K562 (cell line): ENCODE data around the gene ZNF467. TPM values are rescaled to one million over a fixed set of nuclear protein-coding genes. Genes with fewer than 3 reads are reported as not detected.

Source experiments
- ATAC-seq: fragments of 200-7000 bp; cut with Tn5 transposase; 3 replicates; pipeline ENCODE4 v1.9.1; 2020; ENCODE audit warnings: moderate library complexity
- BruUV-seq: library from RNA; stranded (reverse); fragments of 400-500 nt; replicated peaks from 2 replicates; lab custom pipeline; 2021; lab: Mats Ljungman, UMichigan
- CTCF ChIA-PET: fragments of 300-600 bp; formaldehyde crosslinking; extraction: SDS; loops from one replicate; lab custom pipeline; 2021; ENCODE audit warnings: low intra/inter-chr PET ratio; lab: Yijun Ruan, JAX
- POLR2A ChIA-PET: fragments of 300-600, 350-650 bp; sonication (Branson Sonifier 250); formaldehyde crosslinking; extraction: SDS; loops from one replicate; lab custom pipeline; 2021; ENCODE audit warnings: antibody characterized with exemption, inconsistent platforms; lab: Yijun Ruan, JAX
- DNase-seq, 4 experiments: peaks; one replicate each; pipeline versions ENCODE4 v3.0.0 to v3.0.0-alpha.2; 2011 to 2018; ENCODE audit warnings: low spot score in 3 of 4, mixed read lengths in 3 of 4; ENCODE audit errors: extremely low read depth in 1 of 4
- FAIRE-seq: peaks from 2 replicates; lab custom pipeline; 2011; peaks lifted over from hg19 to GRCh38; lab: Jason Lieb, UNC
- H2AFZ ChIP-seq: 2 replicates; pipeline ENCODE4 v1.6.0; 2011; ENCODE audit warnings: low read depth, low read length, control low read depth, inconsistent platforms
- H3K27ac ChIP-seq: fragments of 200-600 bp; 3 replicates; pipeline ENCODE4 v1.8.0; 2011; ENCODE audit warnings: low read depth, mild to moderate bottlenecking, control low read depth, inconsistent platforms, low read length, moderate library complexity, mixed read lengths; ENCODE audit errors: extremely low read depth
- H3K27me3 ChIP-seq, 2 experiments: fragments of 300-600 bp in 1 of 2; 2 replicates in 1 of 2; 3 replicates in 1 of 2; pipeline versions ENCODE4 v1.6.0 to v1.8.0; 2011; ENCODE audit warnings: inconsistent platforms in 2 of 2, low read length in 2 of 2, mild to moderate bottlenecking in 1 of 2, mixed read lengths in 1 of 2, moderate library complexity in 1 of 2; ENCODE audit not compliant: control insufficient read depth in 2 of 2, insufficient read depth in 2 of 2
- H3K36me3 ChIP-seq: fragments of 300-600 bp; 3 replicates; pipeline ENCODE4 v1.8.0; 2011; ENCODE audit warnings: mild to moderate bottlenecking, low read length, inconsistent platforms; ENCODE audit not compliant: control insufficient read depth, insufficient read depth
- H3K4me1 ChIP-seq, 2 experiments: fragments of 200-600 bp in 1 of 2; replicated peaks in 1 of 2; 2 replicates in 1 of 2; 3 replicates in 1 of 2; pipeline versions ENCODE4 v1.5.1 to v1.8.0; 2011; ENCODE audit warnings: inconsistent platforms in 2 of 2, low read length in 2 of 2, mild to moderate bottlenecking in 1 of 2, mixed read lengths in 1 of 2, moderate library complexity in 1 of 2; ENCODE audit not compliant: control insufficient read depth in 2 of 2, insufficient read depth in 2 of 2
- H3K4me2 ChIP-seq: 2 replicates; pipeline ENCODE4 v1.6.1; 2011; ENCODE audit warnings: low read length, control low read depth, inconsistent platforms, mixed read lengths; ENCODE audit not compliant: insufficient read depth
- H3K4me3 ChIP-seq: fragments of 200-600 bp; sonication (generic), shearing (Covaris generic); 2 replicates; pipeline ENCODE4 v1.5.1; 2016; ENCODE audit warnings: control low read depth, inconsistent platforms
- H3K79me2 ChIP-seq: fragments of 200-600 bp; 3 replicates; pipeline ENCODE4 v1.8.0; 2011; ENCODE audit warnings: low read length, inconsistent platforms; ENCODE audit not compliant: control insufficient read depth, insufficient read depth
- H3K9ac ChIP-seq, 2 experiments: 2 replicates each; pipeline versions ENCODE4 v1.6.0 to v1.6.1; 2011; ENCODE audit warnings: low read depth in 2 of 2, low read length in 2 of 2, control low read depth in 1 of 2, inconsistent platforms in 1 of 2, mild to moderate bottlenecking in 1 of 2, mixed read lengths in 1 of 2; ENCODE audit not compliant: insufficient read depth in 1 of 2
- H3K9me1 ChIP-seq: one replicate; pipeline ENCODE4 v1.6.0; 2011; ENCODE audit warnings: inconsistent platforms, mild to moderate bottlenecking, low read length, moderate library complexity; ENCODE audit not compliant: control insufficient read depth, insufficient read depth
- H3K9me3 ChIP-seq: replicated peaks from 2 replicates; pipeline ENCODE4 v1.5.1; 2011; ENCODE audit warnings: low read depth, low read length, inconsistent platforms; ENCODE audit not compliant: control insufficient read depth, insufficient read depth
- H4K20me1 ChIP-seq: replicated peaks from 2 replicates; pipeline ENCODE4 v1.6.1; 2011; ENCODE audit warnings: low read length, inconsistent platforms, mixed read lengths; ENCODE audit not compliant: control insufficient read depth, insufficient read depth
- CSDE1 ChIP-seq, 2 experiments: fragments of 450-650 bp; IDR thresholded peaks; 2 replicates each; pipeline ENCODE4 v1.6.1; 2016; ENCODE audit warnings: mild to moderate bottlenecking in 1 of 2
- NFIX ChIP-seq: fragments of 250-450 bp; sonication (Bioruptor Pico); IDR thresholded peaks from 2 replicates; pipeline ENCODE4 v1.4.0; 2020; ENCODE audit warnings: low read depth, mild to moderate bottlenecking, moderate library complexity
- POLR2G ChIP-seq: fragments of 200-400 bp; formaldehyde crosslinking; IDR thresholded peaks from 2 replicates; pipeline ENCODE4 v1.6.1; 2017; ENCODE audit warnings: low read depth, mild to moderate bottlenecking, antibody characterized with exemption, low read length, moderate library complexity
- SNRNP70 ChIP-seq: fragments of 200-400 bp; formaldehyde crosslinking; optimal IDR thresholded peaks from 2 replicates; pipeline ENCODE3; 2017; ENCODE audit warnings: low read depth, low read length
- ZNF764 ChIP-seq: fragments of 250-450 bp; sonication (Bioruptor Pico); IDR thresholded peaks from 2 replicates; pipeline ENCODE4 v1.4.0; 2020; ENCODE audit warnings: low read depth, mild to moderate bottlenecking, moderate library complexity
- WGBS: fragments of 100-300 bp; shearing (Covaris generic); methylation state at CpG from one replicate; pipeline ENCODE4 v1.1.6; 2016; ENCODE audit warnings: low coverage, mixed read lengths; ENCODE audit not compliant: insufficient coverage; ENCODE audit errors: missing lambda C conversion rate; 5-methylcytosine and 5-hydroxymethylcytosine counted together
- in situ Hi-C: fragments of 300-500 bp; cut with MboI; formaldehyde crosslinking; loops from 4 replicates; pipeline ENCODE4 v1.15.0; 2018; ENCODE audit warnings: inconsistent platforms, mixed read lengths
- intact Hi-C: fragments of 100-400 bp; cut with micrococcal nuclease; formaldehyde crosslinking; loops from 2 replicates; pipeline ENCODE4 v1.14.2; 2022
- polyA plus RNA-seq, 8 experiments: library from polyadenylated mRNA; depleted of rRNA in 4 of 8; stranded (reverse) in 5 of 8; unstranded in 3 of 8; fragments of >200 nt; fragmentation: Nextera tagmentation in 2 of 8; fragmentation: Illumina TruSeq in 1 of 8; extraction: Ambion mirVana in 2 of 8; extraction: Trizol in 1 of 8; gene quantifications; 2 replicates each; pipeline versions ENCODE4 v1.2.1 to v1.2.3, GENCODE V29; 2011 to 2014; ENCODE audit warnings: inconsistent platforms in 1 of 8, missing spikeins in 1 of 8
- total RNA-seq, 7 experiments: library from RNA; depleted of rRNA in 6 of 7; stranded (reverse); fragments of >200 nt in 6 of 7; fragmentation: Illumina TruSeq in 2 of 7; extraction: Trizol in 2 of 7; gene quantifications; 2 replicates each; pipeline versions ENCODE4 v1.2.1 to v1.2.3, GENCODE V29; 2011 to 2021; ENCODE audit warnings: low replicate concordance in 1 of 7
- TF ChIP-seq, protein P1 (sequence below): sonication (generic); formaldehyde crosslinking; IDR thresholded peaks from 2 replicates; pipeline ENCODE4 v1.8.1; 2023; ENCODE audit warnings: mild to moderate bottlenecking, missing genetic modification reagents, moderate library complexity

ZNF467 gene
- total and polyA plus RNA-seq, 9 of the 15 experiments (the other 6 are each of a cell fraction or from before 2014, with no cell fraction given): 0.32 to 14.2 (median 1.7) TPM

DNA sequence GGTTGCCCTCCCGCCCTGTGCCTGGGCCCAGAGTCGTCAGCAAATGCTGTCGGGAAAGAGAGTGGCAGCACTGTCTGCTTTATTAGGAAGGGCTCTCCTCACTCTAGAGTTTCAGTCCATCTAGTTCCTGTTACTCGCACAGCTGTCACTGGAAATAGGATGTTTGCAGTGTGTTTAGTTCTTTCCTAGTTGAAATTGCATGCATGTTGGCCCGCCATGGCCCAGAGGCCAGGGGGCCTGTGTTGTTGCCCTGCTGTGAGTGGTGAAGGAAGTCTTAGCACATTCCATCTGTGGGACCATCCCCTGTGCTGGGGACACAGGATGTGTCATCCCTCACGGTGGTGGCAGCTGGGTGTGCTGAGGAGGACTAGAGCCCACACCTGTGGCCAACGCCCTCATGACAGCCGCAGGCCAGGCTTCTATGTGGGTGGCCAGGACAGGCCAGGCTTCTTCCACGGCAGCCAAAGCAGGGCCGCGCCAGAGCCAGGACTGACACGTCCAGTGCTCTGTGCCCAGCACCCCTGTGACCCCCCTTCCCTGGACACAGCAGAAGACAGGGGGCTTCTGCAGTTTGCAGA lies 45.4 kb downstream of the ZNF467 start:
- in situ Hi-C loops: no loop called here
- Histone ChIP-seq H3K79me2 (no peaks in the 10 kb centered on the region), H3K9me3 (no peaks in the 10 kb centered on the region), H3K27me3 (no peaks in the 10 kb centered on the region), H3K27ac (no peak overlapping the region)
- TF ChIP-seq ZNF764 (CRISPR knock-in tag) (no peak), NFIX (CRISPR knock-in tag) (no peak), SNRNP70 (no peak), POLR2G (peak; percentile 25; the same call in 1 of the 2 replicates), CSDE1 (IDR thresholded peaks at IDR 0.05) (no peak)
- TF ChIP-seq, protein P1, sequence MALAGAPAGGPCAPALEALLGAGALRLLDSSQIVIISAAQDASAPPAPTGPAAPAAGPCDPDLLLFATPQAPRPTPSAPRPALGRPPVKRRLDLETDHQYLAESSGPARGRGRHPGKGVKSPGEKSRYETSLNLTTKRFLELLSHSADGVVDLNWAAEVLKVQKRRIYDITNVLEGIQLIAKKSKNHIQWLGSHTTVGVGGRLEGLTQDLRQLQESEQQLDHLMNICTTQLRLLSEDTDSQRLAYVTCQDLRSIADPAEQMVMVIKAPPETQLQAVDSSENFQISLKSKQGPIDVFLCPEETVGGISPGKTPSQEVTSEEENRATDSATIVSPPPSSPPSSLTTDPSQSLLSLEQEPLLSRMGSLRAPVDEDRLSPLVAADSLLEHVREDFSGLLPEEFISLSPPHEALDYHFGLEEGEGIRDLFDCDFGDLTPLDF (CRISPR knock-in tag): no peak
- TF ChIP-seq, all 486 proteins: peak for 1
- Histone ChIP-seq H3K4me2 (no peak overlapping the region), H4K20me1 (no peaks in the 10 kb centered on the region), H3K4me3 (no peak overlapping the region), H3K9me1 (peaks cover 3% of the 10 kb centered on the region), H3K36me3 (peaks cover 90% of the 10 kb centered on the region; the same call in 2 of the 3 replicates), H3K4me1 (peaks cover 2 to 11% of the 10 kb centered on the region in 2 experiments; a peak in 4 of 5 replicates), H2AFZ (no peak overlapping the region), H3K9ac (peak overlapping the region in 1 of 2 experiments; percentile 3; a peak in 1 of 4 replicates)
- ChIA-PET CTCF (no interaction called here), POLR2A (no interaction called here)
- no TSS peak for BruUV-seq
- DNase-seq (no peak), ATAC-seq (no peak; the same call in 2 of the 3 replicates), FAIRE-seq (no peak)
- intact Hi-C loops: no loop called here
- WGBS: 85% methylated on average over 12 of the region's 12 CpGs
